Osteocyte (in vitro differentiated cells): ENCODE measurements around the gene PPIL3. TPM values are rescaled to one million over a fixed set of nuclear protein-coding genes. Genes with fewer than 3 reads are reported as not detected.
"Not testable (repeated sequence)": the region's sequence is repeated elsewhere in the genome, so short reads cannot be mapped to it uniquely, and the experiment has no call there.

Source experiments
- DNase-seq: peaks from one replicate; pipeline ENCODE4 v3.0.0; 2021; ENCODE audit warnings: mixed read lengths; ENCODE audit not compliant: unreplicated experiment; ENCODE audit errors: extremely low spot score
- H3K27ac Mint-ChIP-seq: one replicate; pipeline ENCODE4 v1.8.0; 2021; ENCODE audit warnings: mild to moderate bottlenecking, mixed read lengths; ENCODE audit not compliant: unreplicated experiment
- H3K27me3 Mint-ChIP-seq: one replicate; pipeline ENCODE4 v1.8.0; 2021; ENCODE audit warnings: mixed read lengths; ENCODE audit not compliant: unreplicated experiment
- H3K36me3 Mint-ChIP-seq: one replicate; pipeline ENCODE4 v1.8.0; 2021; ENCODE audit warnings: mixed read lengths; ENCODE audit not compliant: unreplicated experiment
- H3K4me1 Mint-ChIP-seq: one replicate; pipeline ENCODE4 v1.8.0; 2021; ENCODE audit warnings: mixed read lengths; ENCODE audit not compliant: unreplicated experiment
- H3K4me3 Mint-ChIP-seq: one replicate; pipeline ENCODE4 v1.8.0; 2021; ENCODE audit warnings: mild to moderate bottlenecking, moderate library complexity, mixed read lengths; ENCODE audit not compliant: unreplicated experiment
- H3K9me3 Mint-ChIP-seq: one replicate; pipeline ENCODE4 v1.8.0; 2021; ENCODE audit warnings: mixed read lengths; ENCODE audit not compliant: unreplicated experiment
- total RNA-seq: library from RNA; stranded (reverse); gene quantifications from 2 replicates; pipeline ENCODE4 v1.2.1, GENCODE V29; 2021
- TF ChIP-seq, protein P1 (sequence below): fragments of 200-600 bp; sonication (generic); IDR thresholded peaks from 2 replicates; pipeline ENCODE4 v1.5.0; 2021; ENCODE audit warnings: antibody characterized with exemption, mild to moderate bottlenecking, moderate library complexity

The PPIL3 gene
- total RNA-seq, 1 donor from 2014 or later, result 49.7 TPM

DNA sequence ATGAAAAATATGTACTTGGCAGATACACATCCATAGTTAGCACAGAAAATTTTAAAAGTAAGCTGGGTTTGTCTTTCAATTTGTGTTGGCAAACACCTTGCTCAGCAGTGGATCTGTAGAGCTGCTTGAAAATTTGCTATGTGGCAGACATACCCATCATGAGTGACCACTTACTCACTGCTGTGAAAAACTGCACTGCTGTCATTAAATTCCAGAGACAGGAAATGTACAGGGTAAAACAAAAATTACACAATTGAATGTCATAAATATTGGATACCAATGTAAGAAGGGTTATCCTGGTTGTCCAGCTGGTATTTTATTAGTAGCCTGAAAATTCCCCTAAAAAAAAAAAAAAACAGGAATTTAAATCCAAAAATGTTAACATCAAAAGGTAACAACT, 24.8 kb upstream of the PPIL3 start:
- H3K4me1 Mint-ChIP-seq, result no peaks in the 10 kb centered on the region
- DNase-seq, result no peak
- no peaks in the 10 kb centered on the region for H3K27me3 Mint-ChIP-seq
- TF ChIP-seq, protein P1, sequence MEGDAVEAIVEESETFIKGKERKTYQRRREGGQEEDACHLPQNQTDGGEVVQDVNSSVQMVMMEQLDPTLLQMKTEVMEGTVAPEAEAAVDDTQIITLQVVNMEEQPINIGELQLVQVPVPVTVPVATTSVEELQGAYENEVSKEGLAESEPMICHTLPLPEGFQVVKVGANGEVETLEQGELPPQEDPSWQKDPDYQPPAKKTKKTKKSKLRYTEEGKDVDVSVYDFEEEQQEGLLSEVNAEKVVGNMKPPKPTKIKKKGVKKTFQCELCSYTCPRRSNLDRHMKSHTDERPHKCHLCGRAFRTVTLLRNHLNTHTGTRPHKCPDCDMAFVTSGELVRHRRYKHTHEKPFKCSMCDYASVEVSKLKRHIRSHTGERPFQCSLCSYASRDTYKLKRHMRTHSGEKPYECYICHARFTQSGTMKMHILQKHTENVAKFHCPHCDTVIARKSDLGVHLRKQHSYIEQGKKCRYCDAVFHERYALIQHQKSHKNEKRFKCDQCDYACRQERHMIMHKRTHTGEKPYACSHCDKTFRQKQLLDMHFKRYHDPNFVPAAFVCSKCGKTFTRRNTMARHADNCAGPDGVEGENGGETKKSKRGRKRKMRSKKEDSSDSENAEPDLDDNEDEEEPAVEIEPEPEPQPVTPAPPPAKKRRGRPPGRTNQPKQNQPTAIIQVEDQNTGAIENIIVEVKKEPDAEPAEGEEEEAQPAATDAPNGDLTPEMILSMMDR, result no peak
- H3K36me3 Mint-ChIP-seq, result peaks cover 36% of the 10 kb centered on the region
- H3K9me3 Mint-ChIP-seq, result no peaks in the 10 kb centered on the region
- peak overlapping the region; percentile 3 for H3K27ac Mint-ChIP-seq
- H3K4me3 Mint-ChIP-seq, result no peak overlapping the region

DNA sequence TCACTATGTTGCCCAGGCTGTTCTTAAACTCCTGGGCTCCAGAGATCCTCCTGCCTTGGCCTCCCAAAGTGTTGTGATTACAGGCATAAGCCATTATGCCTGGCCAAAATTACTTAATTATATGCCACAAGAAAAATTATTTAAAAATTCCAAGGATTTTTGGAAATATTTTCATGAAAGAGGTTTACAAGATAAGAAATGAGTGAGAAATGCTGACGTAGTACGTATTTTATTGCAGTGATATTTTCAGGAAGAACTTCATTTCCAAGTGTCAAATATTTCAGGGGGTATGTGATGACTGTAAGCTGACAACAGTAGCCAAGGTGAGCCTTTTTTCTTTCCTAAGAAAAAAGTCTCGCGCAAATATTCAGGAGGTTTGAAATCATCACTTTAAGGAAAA, 21.1 kb upstream of the PPIL3 start:
- Mint-ChIP-seq H3K9me3 (no peaks in the 10 kb centered on the region), H3K36me3 (peaks cover 31% of the 10 kb centered on the region), H3K4me1 (no peaks in the 10 kb centered on the region), H3K27me3 (no peaks in the 10 kb centered on the region), H3K4me3 (no peak overlapping the region), H3K27ac (no peak overlapping the region)
- no peak for DNase-seq
- TF ChIP-seq, protein P1, result no peak

DNA sequence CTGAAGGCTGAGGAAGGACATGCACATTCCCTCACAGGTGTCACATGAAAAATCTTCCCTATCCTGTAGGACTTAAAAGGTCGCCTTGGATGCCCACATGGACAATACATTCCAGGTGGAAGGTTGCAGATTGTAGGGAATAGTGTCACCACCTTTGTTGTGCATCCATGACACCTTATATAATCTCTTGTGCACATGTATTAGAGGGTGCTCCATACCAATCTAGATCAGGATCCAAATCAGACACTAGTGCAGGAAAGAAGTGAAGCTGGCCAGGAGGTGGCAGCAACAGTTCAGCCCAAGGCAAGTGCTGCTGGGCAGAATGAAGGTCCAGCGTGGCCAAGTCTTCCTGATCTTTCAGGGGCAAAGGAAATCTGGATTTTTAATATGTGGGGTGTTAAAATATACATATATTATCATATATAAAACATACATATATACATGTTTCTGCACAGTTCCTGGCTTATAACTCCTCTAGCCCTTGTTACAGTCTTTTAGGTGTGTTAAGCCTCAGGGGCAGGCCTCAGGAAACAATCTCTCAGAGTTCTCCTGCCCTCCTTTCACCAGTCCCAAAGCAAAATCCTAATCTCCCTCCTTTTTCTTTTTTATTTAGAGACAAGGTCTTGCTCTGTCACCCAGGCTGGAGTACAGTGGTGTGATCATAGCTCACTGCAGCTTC, 16.9 kb upstream of the PPIL3 start:
- peaks cover 23% of the 10 kb centered on the region for H3K36me3 Mint-ChIP-seq
- no peak for DNase-seq
- H3K27ac Mint-ChIP-seq, result no peak overlapping the region
- TF ChIP-seq, protein P1, result peak; percentile 80
- H3K4me3 Mint-ChIP-seq, result no peak overlapping the region
- H3K4me1 Mint-ChIP-seq, result peaks cover 3% of the 10 kb centered on the region
- H3K9me3 Mint-ChIP-seq, result no peaks in the 10 kb centered on the region
- no peaks in the 10 kb centered on the region for H3K27me3 Mint-ChIP-seq

DNA sequence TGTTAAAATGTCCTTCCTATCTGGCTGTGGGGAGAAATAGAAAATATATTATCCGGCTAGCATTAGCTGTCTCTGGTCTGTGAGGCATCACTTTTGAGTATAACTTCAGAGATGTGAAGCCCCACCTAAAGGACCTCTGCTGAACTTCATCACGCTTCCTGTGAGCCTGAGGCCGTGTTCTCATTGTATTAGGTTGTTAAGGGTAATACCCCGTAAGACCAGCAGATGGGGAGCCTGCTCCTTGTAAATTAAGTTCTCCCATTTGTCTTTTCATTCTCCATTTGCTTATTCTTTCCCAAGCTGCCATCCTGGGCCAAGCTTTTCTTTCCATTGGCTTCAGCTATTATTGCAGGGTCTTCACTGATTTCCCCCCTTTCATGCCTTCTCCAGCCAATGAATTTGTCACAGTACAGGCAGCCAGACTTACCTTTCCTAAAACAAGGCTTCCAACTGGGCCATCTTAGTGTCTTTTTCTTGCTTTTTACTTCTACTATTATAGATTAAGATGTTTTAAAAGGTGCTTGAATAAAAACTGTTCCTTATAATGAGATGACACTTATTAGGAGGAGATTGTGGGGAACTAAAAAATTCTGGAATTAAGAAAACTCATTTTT, 12.7 kb upstream of the PPIL3 start:
- no peak for DNase-seq
- Mint-ChIP-seq H3K36me3 (peaks cover 23% of the 10 kb centered on the region), H3K9me3 (no peaks in the 10 kb centered on the region), H3K4me3 (no peak overlapping the region), H3K27ac (peak overlapping the region; percentile 75), H3K27me3 (no peaks in the 10 kb centered on the region), H3K4me1 (peaks cover 3% of the 10 kb centered on the region)
- TF ChIP-seq, protein P1, result peak; percentile 81

DNA sequence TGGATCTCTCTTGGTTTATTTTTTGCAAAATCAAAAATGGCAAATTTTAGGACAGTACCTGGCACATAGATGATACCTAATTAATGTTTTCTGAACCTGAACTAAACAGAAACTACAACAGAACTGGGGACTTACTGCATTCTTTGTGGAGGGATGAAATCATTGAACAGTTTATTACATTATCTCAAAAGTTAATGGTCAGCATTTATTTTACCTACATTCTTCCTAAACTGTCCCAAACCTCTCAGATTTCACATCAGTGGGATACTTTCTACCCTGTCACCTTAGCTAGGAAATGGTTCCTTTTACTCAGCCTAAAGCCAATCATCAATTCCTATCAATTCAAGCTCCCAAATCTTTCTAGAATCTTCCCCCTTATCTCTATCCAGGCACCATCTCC, 10.6 kb upstream of the PPIL3 start:
- peaks cover 22% of the 10 kb centered on the region for H3K36me3 Mint-ChIP-seq
- TF ChIP-seq, protein P1, result no peak

DNA sequence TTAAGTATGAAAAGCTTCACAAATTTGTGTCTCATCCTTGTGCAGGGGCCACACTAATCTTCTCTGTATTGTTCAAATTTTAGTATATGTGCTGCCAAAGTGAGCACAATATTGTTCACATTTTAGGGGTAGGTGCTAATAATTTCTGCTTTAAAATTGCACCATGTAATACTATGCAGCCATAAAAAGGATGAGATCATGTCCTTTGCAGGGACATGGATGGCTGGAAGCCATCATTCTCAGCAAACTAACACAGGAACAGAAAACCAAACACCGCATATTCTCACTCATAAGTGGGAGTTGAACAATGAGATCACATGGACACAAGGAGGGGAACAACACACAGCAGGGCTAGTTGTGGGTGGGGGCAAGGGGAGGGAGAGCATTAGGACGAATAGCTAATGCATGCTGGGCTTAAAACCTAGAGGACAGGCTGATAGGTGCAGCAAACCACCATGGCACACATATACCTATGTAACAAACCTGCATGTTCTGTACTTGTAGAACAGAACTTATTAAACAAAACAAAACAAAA, 7.1 kb downstream of the PPIL3 start:
- H3K4me1 Mint-ChIP-seq, H3K9me3 Mint-ChIP-seq, H3K27ac Mint-ChIP-seq, H3K27me3 Mint-ChIP-seq, H3K4me3 Mint-ChIP-seq, DNase-seq: not testable (repeated sequence)
- H3K36me3 Mint-ChIP-seq, result peaks cover 34% of the 10 kb centered on the region

More for the DNA sequence above, 10.6 kb upstream of the PPIL3 start:
- H3K27me3 Mint-ChIP-seq, result no peaks in the 10 kb centered on the region
- H3K4me1 Mint-ChIP-seq, result peaks cover 3% of the 10 kb centered on the region
- no peak overlapping the region for H3K4me3 Mint-ChIP-seq
- H3K27ac Mint-ChIP-seq, result no peak overlapping the region
- H3K9me3 Mint-ChIP-seq, result no peaks in the 10 kb centered on the region
- DNase-seq, result no peak
